HG03175 (cell line): ENCODE results near the gene NLRP5.
A peak's percentile ranks its signal among the peaks of the same experiment; 100 is the strongest.

Experiments
- ATAC-seq: cut with Tn5 transposase; IDR thresholded peaks from one replicate; pipeline ENCODE4 v1.9.1; 2021; ENCODE audit warnings: mild to moderate bottlenecking, moderate library complexity; ENCODE audit not compliant: unreplicated experiment

The NLRP5 gene

GRCh38 chr19:56071151-56071550 lies 84.6 kb downstream of the NLRP5 start:
- no peak for ATAC-seq

DNA sequence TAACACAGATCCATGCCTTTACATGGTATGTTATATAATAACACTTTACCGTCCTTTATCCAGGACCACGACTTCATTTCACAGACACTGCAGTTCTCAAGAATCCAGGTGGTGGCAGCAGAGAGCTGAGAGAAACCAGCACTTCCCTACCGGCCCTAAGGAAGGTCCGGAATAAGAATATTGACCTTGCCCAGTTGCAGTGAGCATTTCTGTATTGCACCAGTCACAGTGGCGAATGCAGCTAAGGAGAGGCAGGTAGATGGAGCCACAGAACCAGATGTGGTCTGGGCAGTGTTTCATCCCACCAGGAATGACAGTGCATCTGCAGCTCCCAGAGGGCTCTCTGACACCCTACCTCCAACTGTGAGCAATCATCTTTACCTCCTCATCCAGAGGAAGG lies 89.9 kb downstream of the NLRP5 start:
- ATAC-seq: no peak

DNA sequence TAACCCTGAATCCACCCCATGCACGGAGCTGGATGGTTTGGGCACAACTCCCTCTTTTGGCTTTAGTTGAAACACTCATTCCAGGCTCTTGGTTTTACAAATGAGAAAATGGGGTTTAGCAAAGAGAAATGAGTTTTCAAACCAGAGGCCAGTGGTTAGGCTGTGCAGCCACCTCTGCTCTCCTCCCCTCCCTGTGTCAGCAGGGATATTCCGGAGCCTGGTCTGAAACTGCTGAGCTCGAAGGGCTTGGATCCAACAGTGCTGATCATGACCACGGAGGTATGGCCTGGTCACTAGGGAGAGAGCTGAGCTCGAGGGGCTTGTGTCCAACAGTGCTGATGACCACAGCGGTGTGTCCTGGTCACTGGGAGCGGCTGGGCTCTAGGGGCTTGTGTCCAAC lies 93.0 kb downstream of the NLRP5 start:
- ATAC-seq: no peak

- ATAC-seq: peak; percentile 74
Observed at GRCh38 chr19:56080669-56081401, 94.3 kb downstream of the NLRP5 start.

GRCh38 chr19:56083668-56084067 lies 97.1 kb downstream of the NLRP5 start:
- ATAC-seq: no peak

GRCh38 chr19:56084835-56085536 lies 98.4 kb downstream of the NLRP5 start:
- ATAC-seq: no peak

GRCh38 chr19:56085571-56086275 lies 99.1 kb downstream of the NLRP5 start:
- no peak for ATAC-seq

GRCh38 chr19:56086671-56087430 lies 100.3 kb downstream of the NLRP5 start:
- no peak for ATAC-seq

DNA sequence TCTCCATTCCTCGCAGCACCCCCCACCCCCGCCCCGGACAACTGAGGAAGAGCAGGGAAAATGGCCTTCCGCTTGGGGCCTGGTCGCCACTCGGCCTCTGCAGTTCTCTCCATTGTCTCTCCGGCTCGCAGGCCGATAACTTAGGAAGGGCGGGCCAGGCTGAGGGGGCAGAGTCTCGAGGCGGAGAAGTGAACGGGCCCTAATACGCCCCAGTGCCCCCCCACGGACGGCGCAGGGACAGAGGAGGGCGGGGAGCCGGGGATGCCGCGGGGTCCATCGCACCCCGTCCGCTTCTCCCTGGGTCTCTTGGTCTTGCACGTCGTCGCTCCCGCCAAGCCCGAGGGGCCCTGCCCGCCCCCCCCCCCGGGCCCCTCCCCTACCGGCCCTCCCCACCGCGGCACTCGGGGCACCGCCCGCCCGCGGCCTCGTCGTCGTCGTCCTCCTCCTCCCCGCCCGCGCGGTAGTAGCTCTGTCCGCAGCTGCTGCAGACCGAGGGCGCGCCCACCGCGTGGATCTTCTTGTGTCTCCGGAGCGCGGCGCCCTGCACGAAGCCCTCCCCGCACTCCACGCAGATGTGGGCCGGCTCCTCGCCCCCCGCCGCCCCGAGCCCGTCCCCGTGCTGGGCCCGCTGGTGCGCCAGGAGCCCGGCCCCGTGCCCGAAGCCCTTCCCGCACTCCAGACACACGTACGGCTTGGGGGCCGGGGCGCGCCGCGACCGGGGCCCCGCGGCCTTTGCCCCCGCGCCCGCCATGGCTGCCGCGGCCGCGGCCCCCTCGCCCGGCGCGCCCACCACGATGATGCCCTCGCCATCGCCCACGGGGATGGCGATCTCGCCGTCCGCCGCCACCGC lies 101.3 kb downstream of the NLRP5 start:
- no peak for ATAC-seq

DNA sequence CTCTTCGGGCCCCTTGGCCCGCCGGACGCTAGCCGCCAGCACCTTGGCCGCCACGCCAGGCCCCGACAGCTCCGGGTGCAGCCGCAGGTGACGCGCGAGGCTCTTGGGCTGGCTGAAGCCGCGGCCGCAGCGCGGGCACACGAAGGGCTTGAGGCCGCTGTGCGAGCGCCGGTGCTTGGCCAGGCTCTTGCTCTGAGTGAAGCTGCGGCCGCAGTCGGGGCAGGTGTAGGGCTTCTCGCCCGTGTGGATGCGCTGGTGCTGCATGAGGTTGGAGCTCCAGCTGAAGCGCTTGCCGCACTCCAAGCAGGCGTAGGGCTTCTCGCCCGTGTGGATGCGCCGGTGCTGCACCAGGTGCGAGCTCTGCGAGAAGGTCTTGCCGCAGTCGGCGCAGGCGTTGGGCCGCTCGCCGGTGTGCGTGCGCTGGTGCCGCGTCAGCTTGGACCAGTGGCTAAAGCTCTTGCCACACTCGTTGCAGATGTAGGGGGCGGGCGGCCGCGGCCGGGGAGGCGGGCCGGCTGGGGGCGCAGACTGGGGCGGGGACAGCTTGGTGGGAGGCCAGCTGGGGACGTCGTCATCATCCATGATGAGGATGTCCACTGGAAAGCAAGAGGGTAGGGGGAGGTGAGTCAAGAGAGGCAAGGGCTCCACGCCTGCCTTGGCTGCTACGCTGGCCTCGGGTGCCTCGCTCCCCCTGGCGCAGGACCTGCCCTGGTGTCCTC lies 102.1 kb downstream of the NLRP5 start:
- ATAC-seq: no peak

GRCh38 chr19:56089344-56089743 lies 102.8 kb downstream of the NLRP5 start:
- ATAC-seq: no peak

- ATAC-seq: no peak
Observed at GRCh38 chr19:56091066-56091490, 104.5 kb downstream of the NLRP5 start.

- ATAC-seq: no peak
Observed at GRCh38 chr19:56091751-56092546, 105.4 kb downstream of the NLRP5 start.

DNA sequence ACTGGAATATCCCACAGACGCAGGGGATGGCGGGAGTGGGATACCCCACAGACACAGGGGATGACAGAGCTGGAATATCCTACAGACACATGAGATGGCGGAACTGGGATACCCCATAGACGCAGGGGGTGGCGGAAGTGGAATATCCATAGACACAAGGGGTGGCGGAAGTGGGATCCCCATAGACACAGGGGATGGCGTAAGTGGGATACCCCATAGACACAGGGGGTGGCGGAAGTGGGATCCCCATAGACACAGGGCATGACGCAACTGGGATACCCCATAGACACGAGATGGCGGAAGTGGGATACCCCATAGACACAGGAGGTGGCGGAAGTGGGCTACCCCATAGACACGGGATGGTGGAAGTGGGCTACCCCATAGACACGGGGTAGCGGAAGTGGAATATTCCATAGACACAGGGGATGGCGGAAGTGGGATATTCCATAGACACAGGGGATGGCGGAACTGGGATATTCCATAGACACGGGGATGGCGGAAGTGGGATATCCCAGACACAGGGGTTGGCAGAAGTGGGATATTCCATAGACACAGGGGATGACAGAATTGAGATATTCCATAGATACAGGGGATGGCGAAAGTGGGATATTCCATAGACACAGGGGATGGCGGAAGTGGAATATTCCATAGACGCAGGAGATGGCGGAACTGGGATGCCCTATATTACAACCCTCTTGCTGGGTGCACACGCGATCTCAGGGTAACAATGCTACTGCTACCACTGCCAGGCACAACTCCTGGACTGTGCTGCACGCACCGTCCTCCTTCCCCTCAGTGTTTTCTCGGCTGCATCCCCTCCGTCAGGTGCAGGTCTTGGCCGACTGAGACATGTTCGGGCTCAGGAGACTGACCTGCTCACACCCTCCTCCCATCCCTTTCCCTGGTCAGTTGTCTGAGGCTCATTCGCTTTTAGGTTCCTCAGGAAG lies 106.4 kb downstream of the NLRP5 start:
- ATAC-seq: no peak

DNA sequence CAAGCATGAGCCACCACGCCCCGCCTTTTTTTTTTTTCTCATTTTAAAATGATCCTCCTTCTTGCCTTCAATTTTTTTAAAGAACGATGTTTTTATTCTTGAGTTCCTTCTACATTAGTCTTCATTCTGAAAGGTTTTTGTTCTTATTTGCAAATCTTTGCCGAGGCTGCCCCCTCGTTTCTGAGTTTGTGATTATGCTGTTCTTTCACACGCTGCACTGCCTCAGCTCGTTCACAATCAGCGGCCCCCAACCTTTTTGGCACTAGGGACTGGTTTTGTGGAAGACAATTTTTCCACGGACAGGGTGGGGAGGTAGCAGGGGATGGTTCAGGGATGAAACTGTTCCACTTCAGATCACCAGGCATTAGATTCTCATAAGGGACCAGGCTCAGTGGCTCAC lies 107.9 kb downstream of the NLRP5 start:
- no peak for ATAC-seq

GRCh38 chr19:56096665-56097064 lies 110.1 kb downstream of the NLRP5 start:
- no peak for ATAC-seq

DNA sequence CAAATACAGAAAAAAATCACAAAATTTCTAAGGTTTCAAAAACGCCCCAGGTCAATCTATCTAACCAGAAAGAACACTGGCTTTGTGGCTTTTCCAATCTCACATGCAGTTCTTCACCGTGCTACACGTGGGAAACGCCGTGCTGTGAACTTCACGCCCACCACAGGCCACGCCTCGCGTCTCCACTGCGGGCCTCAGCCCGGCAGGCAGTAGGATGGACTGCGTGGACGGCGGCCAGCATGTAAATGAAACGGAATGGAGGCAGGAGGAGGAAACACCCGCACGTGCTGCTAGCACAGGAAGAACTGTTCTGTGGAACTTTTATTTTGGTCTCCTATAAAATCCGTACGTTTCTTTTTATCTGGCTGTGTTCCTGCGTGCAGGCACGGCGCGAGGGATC lies 110.7 kb downstream of the NLRP5 start:
- no peak for ATAC-seq

- ATAC-seq: no peak
Observed at GRCh38 chr19:56097776-56098175, 111.2 kb downstream of the NLRP5 start.
